NCI-H748 (cell line): ENCODE results near the gene HBP1.
"Not testable (repeated sequence)": the region's sequence is repeated elsewhere in the genome, so short reads cannot be mapped to it uniquely, and the experiment has no call there.

Experiments
- DNase-seq: peaks from one replicate; lab custom pipeline; 2025; ENCODE audit not compliant: unreplicated experiment; lab: John Stamatoyannopoulos, UW

The HBP1 gene

GRCh38 chr7:107168233-107169119 is at the start of gene HBP1:
Gene HBP1 (plus strand): TSS chr7:107169003. CDS start chr7:107179894, 10,891 bp downstream.
- peak; percentile 100 for DNase-seq

GRCh38 chr7:107119376-107120105 is 49.3 kb upstream of the HBP1 start:
- no peak for DNase-seq

- DNase-seq = no peak
These were observed 46.3 kb upstream of the HBP1 start for GRCh38 chr7:107122486-107122911.

- DNase-seq = no peak
These were observed 45.4 kb upstream of the HBP1 start for GRCh38 chr7:107123392-107123791.

- peak; percentile 98 for DNase-seq
These were observed 43.3 kb upstream of the HBP1 start for GRCh38 chr7:107125475-107125874.

GRCh38 chr7:107128217-107128616 is 40.6 kb upstream of the HBP1 start:
- DNase-seq = no peak

- DNase-seq = no peak
These were observed 40.1 kb upstream of the HBP1 start for GRCh38 chr7:107128748-107129147.

- DNase-seq = peak; percentile 19
These were observed 38.1 kb upstream of the HBP1 start for GRCh38 chr7:107130487-107131220.

- no peak for DNase-seq
These were observed 35.4 kb upstream of the HBP1 start for GRCh38 chr7:107133396-107133795.

GRCh38 chr7:107138696-107139420 is 29.9 kb upstream of the HBP1 start:
- DNase-seq = no peak

- not testable (repeated sequence) for DNase-seq
These were observed 24.9 kb upstream of the HBP1 start for GRCh38 chr7:107143875-107144274.

GRCh38 chr7:107145067-107145838 is 23.6 kb upstream of the HBP1 start:
- no peak for DNase-seq

- DNase-seq = peak; percentile 26
These were observed 21.1 kb upstream of the HBP1 start for GRCh38 chr7:107147464-107148393.

- no peak for DNase-seq
These were observed 20.1 kb upstream of the HBP1 start for GRCh38 chr7:107148721-107149120.

GRCh38 chr7:107149863-107150262 is 18.9 kb upstream of the HBP1 start:
- no peak for DNase-seq

- peak; percentile 71 for DNase-seq
These were observed 18.3 kb upstream of the HBP1 start for GRCh38 chr7:107150375-107151073.

- DNase-seq = no peak
These were observed 17.3 kb upstream of the HBP1 start for GRCh38 chr7:107151538-107151937.

- no peak for DNase-seq
These were observed 16.8 kb upstream of the HBP1 start for GRCh38 chr7:107152011-107152410.
